DOHH2 (cell line): Measurements from ENCODE around the gene KDM2A.

Experiments used
- H3F3A ChIP-seq: fragments of 200-600 bp; sonication (generic), shearing (Covaris generic); 2 replicates; pipeline ENCODE4 v1.6.0; 2016; ENCODE audit warnings: antibody characterized with exemption, mild to moderate bottlenecking; ENCODE audit not compliant: control insufficient read depth, insufficient read depth
- H3K27ac ChIP-seq: fragments of 200-600 bp; sonication (generic); 2 replicates; pipeline ENCODE4 v1.5.1; 2014; ENCODE audit warnings: low read depth, mild to moderate bottlenecking, low read length, moderate library complexity
- H3K27me3 ChIP-seq: fragments of 200-600 bp; sonication (generic); 2 replicates; pipeline ENCODE4 v1.6.1; 2014; ENCODE audit warnings: mild to moderate bottlenecking, low read length, mixed read lengths; ENCODE audit not compliant: control insufficient read depth
- H3K36me3 ChIP-seq: fragments of 200-600 bp; sonication (generic); 2 replicates; pipeline ENCODE4 v1.6.1; 2014; ENCODE audit warnings: mild to moderate bottlenecking, low read length, moderate library complexity, mixed read lengths; ENCODE audit not compliant: control insufficient read depth
- H3K4me1 ChIP-seq: fragments of 200-600 bp; sonication (generic); 2 replicates; pipeline ENCODE4 v1.6.1; 2014; ENCODE audit warnings: mild to moderate bottlenecking, low read length, mixed read lengths; ENCODE audit not compliant: control insufficient read depth
- H3K4me2 ChIP-seq: fragments of 200-600 bp; sonication (generic); 2 replicates; pipeline ENCODE4 v1.6.0; 2014; ENCODE audit warnings: mild to moderate bottlenecking, low read length, moderate library complexity
- H3K4me3 ChIP-seq: fragments of 200-600 bp; sonication (generic); 2 replicates; pipeline ENCODE4 v1.5.1; 2014; ENCODE audit warnings: mild to moderate bottlenecking, low read length, mixed read lengths
- H3K79me2 ChIP-seq: fragments of 200-600 bp; sonication (generic); 2 replicates; pipeline ENCODE4 v1.6.1; 2014; ENCODE audit warnings: mild to moderate bottlenecking, low read length, mixed read lengths; ENCODE audit not compliant: control insufficient read depth
- H3K9me2 ChIP-seq: fragments of 200-600 bp; sonication (generic); replicated peaks from 2 replicates; pipeline ENCODE4 v1.6.1; 2014; ENCODE audit warnings: mild to moderate bottlenecking, low read length, mixed read lengths; ENCODE audit not compliant: control insufficient read depth
- H3K9me3 ChIP-seq: fragments of 200-600 bp; sonication (generic); 2 replicates; pipeline ENCODE4 v1.6.1; 2014; ENCODE audit warnings: antibody characterized with exemption, low read length, mixed read lengths; ENCODE audit not compliant: control insufficient read depth, insufficient read depth
- H4K20me1 ChIP-seq: fragments of 200-600 bp; sonication (generic); 2 replicates; pipeline ENCODE4 v1.6.0; 2014; ENCODE audit warnings: low read depth, mild to moderate bottlenecking, antibody characterized with exemption, low read length, moderate library complexity; ENCODE audit not compliant: control insufficient read depth, insufficient read depth
- EZH2phosphoT487 ChIP-seq: fragments of 200-600 bp; sonication (generic); IDR thresholded peaks from 2 replicates; pipeline ENCODE4 v1.6.1; 2017; ENCODE audit warnings: borderline replicate concordance, mild to moderate bottlenecking, antibody characterized with exemption, low read length, moderate library complexity, mixed read lengths
- TF ChIP-seq, protein P1 (sequence below): fragments of 200-600 bp; sonication (generic); IDR thresholded peaks from one replicate; pipeline ENCODE4 v1.5.1; 2014; ENCODE audit warnings: antibody characterized with exemption, mild to moderate bottlenecking, low read depth, low read length; ENCODE audit not compliant: poor library complexity, severe bottlenecking

The KDM2A gene

GRCh38 chr11:67255353-67255752, 136.3 kb downstream of the KDM2A start:
- Histone ChIP-seq H3K27ac (no peak overlapping the region), H3F3A (peaks cover 24% of the 10 kb centered on the region), H3K9me2 (no peaks in the 10 kb centered on the region), H3K4me1 (0 out of 2 replicates have a peak, but pooled peaks cover 2% of the 10 kb centered on the region), H3K36me3 (peaks cover 69% of the 10 kb centered on the region), H3K79me2 (no peaks in the 10 kb centered on the region), H3K27me3 (no peaks in the 10 kb centered on the region), H3K9me3 (no peaks in the 10 kb centered on the region), H3K4me3 (no peak overlapping the region), H4K20me1 (0 out of 2 replicates have a peak, but pooled peaks cover 3% of the 10 kb centered on the region), H3K4me2 (no peak overlapping the region)
- TF ChIP-seq, protein P1, sequence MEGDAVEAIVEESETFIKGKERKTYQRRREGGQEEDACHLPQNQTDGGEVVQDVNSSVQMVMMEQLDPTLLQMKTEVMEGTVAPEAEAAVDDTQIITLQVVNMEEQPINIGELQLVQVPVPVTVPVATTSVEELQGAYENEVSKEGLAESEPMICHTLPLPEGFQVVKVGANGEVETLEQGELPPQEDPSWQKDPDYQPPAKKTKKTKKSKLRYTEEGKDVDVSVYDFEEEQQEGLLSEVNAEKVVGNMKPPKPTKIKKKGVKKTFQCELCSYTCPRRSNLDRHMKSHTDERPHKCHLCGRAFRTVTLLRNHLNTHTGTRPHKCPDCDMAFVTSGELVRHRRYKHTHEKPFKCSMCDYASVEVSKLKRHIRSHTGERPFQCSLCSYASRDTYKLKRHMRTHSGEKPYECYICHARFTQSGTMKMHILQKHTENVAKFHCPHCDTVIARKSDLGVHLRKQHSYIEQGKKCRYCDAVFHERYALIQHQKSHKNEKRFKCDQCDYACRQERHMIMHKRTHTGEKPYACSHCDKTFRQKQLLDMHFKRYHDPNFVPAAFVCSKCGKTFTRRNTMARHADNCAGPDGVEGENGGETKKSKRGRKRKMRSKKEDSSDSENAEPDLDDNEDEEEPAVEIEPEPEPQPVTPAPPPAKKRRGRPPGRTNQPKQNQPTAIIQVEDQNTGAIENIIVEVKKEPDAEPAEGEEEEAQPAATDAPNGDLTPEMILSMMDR: no peak

GRCh38 chr11:67255864-67256263, 136.8 kb downstream of the KDM2A start:
- 0 out of 2 replicates have a peak, but pooled peaks cover 3% of the 10 kb centered on the region for H4K20me1 ChIP-seq
- no peaks in the 10 kb centered on the region for H3K79me2 ChIP-seq
- H3K27ac ChIP-seq: no peak overlapping the region
- peaks cover 24% of the 10 kb centered on the region for H3F3A ChIP-seq
- TF ChIP-seq, protein P1: no peak
- TF ChIP-seq EZH2phosphoT487: no peak
- H3K4me2 ChIP-seq: no peak overlapping the region
- no peaks in the 10 kb centered on the region for H3K9me2 ChIP-seq
- H3K4me3 ChIP-seq: no peak overlapping the region
- H3K4me1 ChIP-seq: 0 out of 2 replicates have a peak, but pooled peaks cover 2% of the 10 kb centered on the region
- H3K9me3 ChIP-seq: no peaks in the 10 kb centered on the region
- H3K36me3 ChIP-seq: peaks cover 64% of the 10 kb centered on the region
- no peaks in the 10 kb centered on the region for H3K27me3 ChIP-seq

- TF ChIP-seq, protein P1: no peak
- TF ChIP-seq EZH2phosphoT487: no peak
- Histone ChIP-seq H3K4me1 (peaks cover 8% of the 10 kb centered on the region), H3K27ac (no peak overlapping the region), H3K79me2 (no peaks in the 10 kb centered on the region), H3K9me2 (no peaks in the 10 kb centered on the region), H3K4me2 (no peak overlapping the region), H3K27me3 (no peaks in the 10 kb centered on the region), H3K36me3 (peaks cover 56% of the 10 kb centered on the region), H3F3A (peaks cover 24% of the 10 kb centered on the region), H3K9me3 (no peaks in the 10 kb centered on the region), H4K20me1 (0 out of 2 replicates have a peak, but pooled peaks cover 3% of the 10 kb centered on the region), H3K4me3 (no peak overlapping the region)
Observed at GRCh38 chr11:67256477-67257135, 137.5 kb downstream of the KDM2A start.
